GM08714 (cell line): ENCODE measurements around the gene OSTC.

ENCODE experiments used
- H3K4me3 ChIP-seq: fragments of 200-500 bp; sonication (Bioruptor generic); 2 replicates; pipeline ENCODE4 v1.5.1; 2014; ENCODE audit warnings: mild to moderate bottlenecking, low read length, inconsistent platforms
- ZNF274 ChIP-seq: IDR thresholded peaks from 2 replicates; pipeline ENCODE4 v1.6.1; 2012; ENCODE audit warnings: mild to moderate bottlenecking, low read depth, low read length

OSTC gene

DNA sequence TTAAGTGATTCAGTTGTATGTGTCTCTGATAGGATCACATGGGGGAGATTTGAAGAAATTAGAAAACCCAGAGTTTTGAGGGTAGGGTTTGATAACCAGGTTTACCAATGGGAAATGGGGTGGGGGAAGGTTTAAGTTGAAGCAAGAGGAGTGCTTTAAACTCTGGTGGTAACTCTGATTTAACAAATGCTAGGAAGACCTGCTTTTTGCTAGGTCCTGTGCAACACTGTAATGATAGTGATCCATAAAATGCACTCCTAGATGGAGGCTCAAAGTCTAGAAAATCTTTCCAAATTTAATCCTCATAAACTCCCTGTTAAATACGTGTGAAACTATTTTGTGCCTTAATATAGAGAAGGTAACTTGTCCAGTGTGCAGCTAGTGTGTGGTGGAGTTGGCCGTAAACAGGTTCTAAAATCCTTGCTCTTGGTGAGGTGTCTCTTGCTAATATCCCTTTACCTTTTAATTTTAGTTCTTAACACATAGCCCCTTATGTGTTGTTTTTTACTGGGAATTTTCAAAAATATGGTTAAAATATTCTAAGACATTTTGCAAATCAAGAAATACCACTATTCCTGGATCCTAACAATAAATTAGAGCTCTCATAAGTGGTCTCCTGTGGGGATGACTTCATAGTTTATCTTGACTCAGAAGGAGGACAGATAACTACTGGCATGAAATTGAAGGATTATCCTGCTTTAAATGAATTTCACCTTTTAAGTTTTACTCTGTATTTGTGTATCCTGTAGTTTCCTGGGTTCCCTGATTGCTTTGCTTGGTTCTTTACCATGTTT is 25.9 kb upstream of the OSTC start:
- TF ChIP-seq ZNF274, result no peak

DNA sequence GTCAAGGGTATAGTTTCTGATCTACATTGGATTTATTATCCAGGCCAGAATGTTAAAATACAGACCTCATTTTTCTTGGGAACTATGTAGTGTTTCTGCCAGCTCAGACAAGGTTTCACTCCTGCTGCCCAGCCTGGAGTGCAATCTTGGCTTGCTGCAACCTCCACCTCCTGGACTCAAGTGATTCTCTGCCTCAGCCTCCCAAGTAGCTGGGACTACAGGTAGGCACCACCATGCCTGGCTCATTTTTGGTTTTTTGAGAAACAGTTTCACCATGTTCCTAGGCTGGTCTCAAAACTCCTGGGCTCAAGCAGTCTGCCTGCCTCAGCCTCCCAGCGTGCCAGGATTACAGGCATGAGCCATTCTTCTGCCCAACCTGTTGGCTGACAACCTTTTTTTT is 24.3 kb upstream of the OSTC start:
- TF ChIP-seq ZNF274, result no peak
- no peak overlapping the region for H3K4me3 ChIP-seq

More for the DNA sequence above, 25.9 kb upstream of the OSTC start:
- H3K4me3 ChIP-seq, result no peak overlapping the region

DNA sequence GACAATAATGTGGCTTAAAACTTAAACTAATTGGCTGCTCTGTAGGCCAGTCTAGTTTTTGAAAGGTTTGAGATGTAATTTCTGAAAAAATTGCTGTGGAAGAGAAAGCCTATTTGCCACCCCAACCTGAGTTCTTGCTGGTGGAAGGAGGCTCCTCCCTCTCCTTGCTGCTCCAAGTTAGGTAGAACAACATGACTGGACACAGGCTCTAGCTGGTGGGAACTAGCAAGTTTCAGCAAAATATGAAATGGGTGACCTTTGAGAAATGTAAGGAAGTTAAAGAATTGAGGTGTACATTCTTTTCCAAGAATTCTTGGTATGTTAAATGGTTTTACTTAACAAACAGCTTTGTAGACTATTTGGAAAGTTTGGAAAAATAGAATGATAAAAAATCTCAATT is 22.0 kb upstream of the OSTC start:
- no peak for TF ChIP-seq ZNF274
- no peak overlapping the region for H3K4me3 ChIP-seq

DNA sequence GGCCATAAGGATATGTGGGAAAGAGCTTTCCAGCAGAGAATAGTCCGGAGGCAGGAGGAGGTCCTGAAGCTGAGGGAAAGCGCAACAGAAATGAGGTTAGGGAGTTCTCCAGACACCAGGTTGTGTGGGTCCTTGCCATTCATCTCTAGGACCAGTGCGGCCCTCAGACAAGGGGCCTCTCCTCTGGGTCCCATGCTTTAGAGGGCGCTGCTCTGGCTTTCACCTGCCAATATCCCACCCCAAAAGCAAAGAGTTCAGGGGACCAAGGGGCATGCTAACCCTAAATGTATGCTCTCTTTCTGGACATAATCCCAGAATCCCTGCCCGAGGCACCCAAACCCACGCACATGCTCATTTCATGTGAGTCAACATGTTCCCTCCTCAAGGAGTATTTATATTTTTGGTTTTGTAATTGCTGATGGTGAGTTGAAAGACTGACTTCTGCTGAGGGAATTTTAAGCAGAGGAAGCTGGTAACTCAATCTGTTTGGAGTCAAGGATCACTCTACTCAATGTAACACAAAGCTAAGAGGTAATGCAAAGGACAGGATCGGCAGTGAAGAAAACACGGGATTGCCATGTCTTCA is 15.2 kb upstream of the OSTC start:
- TF ChIP-seq ZNF274, result no peak
- no peak overlapping the region for H3K4me3 ChIP-seq

DNA sequence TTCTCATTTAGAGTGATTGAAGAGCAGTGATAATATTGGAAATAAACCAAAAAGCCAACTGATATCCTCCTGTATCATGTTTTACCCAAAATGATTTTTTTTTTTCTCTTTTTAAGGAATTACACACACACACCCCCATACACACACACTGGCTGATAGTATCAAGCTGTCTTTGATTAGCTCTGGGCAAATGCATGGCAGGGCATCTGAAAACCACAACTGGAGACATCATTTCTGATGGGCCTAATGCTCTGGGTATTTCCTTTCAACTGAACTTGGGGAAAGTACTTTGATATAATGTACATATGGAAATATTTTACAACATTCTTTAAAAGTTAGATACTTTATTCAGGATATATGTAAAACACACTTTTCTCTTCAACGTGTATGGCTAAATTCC is 14.2 kb upstream of the OSTC start:
- no peak overlapping the region for H3K4me3 ChIP-seq
- TF ChIP-seq ZNF274, result no peak

DNA sequence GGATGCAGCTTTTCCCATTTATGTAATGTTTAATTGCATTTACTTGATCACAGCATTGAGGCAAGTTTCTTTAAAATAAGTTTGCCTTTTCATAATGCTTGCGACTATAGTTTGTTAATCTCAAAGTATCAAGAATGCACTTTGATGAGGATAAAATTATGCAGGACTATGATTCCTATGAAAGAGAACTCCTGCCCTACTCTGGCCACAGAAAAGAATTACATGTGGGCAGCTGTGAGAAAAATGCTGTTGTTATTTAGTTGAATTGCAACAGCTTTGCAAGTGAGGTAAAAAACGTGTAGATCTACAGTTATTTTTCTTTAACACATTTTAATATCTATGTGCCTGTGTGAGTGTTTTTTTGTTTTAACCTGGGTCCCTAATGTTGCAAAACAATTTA is 12.5 kb upstream of the OSTC start:
- H3K4me3 ChIP-seq, result no peak overlapping the region
- TF ChIP-seq ZNF274, result no peak

DNA sequence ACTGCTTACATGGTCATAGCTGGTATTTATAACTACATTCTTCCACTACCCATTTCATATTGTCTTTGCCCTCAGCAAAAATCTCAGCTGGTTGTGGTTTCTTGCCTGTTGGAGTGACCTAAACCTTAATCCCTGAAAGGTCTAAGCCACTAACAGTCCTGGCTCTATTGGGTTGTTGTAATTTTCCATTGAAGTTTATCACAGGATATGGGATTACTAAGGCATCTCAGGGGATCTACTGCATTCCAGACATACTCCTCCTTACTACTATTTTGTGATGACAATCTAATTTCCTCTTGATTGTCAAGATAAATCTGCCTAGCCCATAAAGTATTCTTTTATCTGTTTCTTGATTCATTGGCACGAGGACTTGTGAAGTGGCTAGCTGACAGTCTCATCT is 6.2 kb upstream of the OSTC start:
- no peak overlapping the region for H3K4me3 ChIP-seq
- no peak for TF ChIP-seq ZNF274

DNA sequence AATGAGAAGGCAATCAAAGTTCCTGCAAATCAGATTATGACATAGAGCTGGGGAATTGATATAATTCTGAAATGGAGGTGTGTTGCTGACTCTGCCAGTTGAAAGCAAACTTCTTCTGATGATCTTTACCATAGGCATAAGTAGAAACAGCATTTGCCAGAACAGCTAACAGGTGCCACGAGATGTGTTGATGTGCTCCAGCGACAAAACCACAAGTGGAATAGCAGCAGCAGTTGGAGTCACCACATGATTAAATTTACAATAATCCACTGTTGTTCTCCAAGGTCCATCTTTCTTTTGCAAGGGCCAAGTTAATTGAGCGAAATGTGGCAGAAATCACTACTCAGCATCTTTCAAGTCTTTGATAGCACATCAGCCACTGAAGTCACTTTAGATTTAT is 3.7 kb upstream of the OSTC start:
- no peak overlapping the region for H3K4me3 ChIP-seq
- TF ChIP-seq ZNF274, result no peak

DNA sequence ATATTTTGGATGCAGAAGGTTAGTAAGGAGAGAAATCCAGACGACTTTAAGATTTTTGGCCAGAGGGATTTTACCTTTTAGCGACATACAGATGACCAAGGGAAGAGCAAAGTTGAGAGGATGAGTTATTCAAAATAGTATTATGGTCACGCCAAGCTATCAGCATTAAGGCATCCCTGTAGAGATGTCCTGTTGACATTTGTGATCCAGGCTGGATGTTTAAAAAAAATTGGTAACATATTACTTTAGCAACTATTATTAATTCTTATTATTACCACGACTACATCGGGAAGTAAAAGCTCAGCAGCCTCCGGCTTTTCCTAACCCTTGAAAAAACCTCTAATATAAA is 562 bp upstream of the OSTC start:
- no peak for TF ChIP-seq ZNF274
- H3K4me3 ChIP-seq, result peak overlapping the region; percentile 66

DNA sequence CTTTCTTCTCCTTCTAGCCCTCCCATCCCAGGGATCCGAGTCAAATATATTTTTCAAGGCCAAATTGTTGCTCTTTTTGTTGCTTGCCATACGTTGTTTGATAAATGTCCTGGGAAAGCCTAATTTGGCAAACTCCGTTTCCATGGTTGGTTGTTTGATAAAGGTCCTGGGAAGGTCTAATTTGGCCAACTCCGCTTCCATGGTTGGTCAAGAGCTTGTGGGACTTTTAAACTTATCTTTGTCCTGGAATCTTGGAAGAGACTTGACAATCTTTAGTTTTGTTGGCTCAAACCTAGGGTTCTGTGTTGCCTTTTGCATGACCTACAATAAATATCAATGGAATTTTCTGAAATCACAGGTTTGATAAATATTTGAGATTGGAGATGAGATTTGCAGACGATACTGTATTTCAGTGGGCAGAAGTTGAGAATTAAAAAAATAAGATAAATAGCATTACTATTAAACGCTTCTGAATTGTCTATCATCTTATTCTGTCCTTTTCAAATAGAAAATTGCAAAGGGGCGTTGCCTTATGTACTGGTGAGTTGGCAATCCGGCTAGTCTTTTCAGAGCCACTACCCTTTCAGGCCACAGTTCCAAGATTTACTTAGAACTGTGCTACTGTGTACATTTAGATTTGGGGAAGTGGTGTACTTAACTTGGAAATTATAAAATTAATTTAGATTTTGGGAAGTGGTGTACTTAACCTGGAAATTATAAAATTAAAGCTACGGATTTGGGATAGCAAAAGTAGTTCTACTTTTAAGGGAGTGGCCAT is 804 bp downstream of the OSTC start:
- no peak for TF ChIP-seq ZNF274

DNA sequence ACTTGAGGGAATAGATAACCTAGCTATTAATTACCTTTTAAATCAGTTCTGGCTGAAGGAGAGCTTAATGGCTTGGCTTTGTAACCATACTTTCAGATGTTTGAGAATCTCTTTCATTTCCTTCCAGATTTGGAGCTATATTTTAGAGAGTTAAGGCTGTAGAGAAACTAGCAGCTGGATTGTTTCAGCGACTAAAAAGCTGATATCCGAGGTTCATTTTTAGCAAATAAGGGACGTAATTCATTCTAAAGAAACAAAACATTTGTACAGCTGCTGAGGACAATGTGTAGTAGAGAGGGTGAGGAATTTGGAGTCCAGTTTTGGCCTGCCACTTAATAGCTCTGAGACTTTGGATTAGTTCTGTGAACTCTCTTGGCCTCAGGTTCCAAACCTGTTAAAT is 12.2 kb downstream of the OSTC start:
- TF ChIP-seq ZNF274, result no peak
- H3K4me3 ChIP-seq, result no peak overlapping the region

More for the DNA sequence above, 804 bp downstream of the OSTC start:
- H3K4me3 ChIP-seq, result peak overlapping the region; percentile 99

DNA sequence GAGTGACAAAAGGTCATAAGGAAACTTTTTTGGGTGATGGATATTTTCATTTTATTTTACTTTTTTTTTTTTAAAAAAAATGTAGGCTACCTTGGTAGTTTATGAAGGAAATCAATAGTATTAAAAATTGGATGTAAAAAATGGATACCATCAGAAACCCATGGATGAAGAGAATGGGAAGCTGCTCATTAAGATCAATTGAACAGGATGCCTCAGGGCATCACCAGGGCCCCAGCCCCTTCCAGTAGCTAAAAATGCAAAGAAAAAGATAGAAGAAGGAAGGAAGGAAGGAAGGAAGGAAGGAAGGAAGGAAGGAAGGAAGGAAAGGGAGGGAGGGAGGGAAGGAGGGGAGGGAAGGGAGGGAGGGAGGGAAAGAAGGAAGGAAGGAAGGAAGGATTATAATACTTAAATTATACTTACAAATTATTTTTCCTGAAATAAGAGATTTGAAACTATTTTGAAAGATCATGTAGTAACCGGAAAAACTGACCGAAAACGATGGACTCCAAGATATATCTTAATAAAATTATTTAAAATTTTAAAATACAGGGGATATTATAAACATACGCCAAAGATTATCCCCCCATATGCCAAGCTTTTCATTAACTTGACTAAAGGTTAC is 24.1 kb downstream of the OSTC start:
- no peak for TF ChIP-seq ZNF274
- no peak overlapping the region for H3K4me3 ChIP-seq

DNA sequence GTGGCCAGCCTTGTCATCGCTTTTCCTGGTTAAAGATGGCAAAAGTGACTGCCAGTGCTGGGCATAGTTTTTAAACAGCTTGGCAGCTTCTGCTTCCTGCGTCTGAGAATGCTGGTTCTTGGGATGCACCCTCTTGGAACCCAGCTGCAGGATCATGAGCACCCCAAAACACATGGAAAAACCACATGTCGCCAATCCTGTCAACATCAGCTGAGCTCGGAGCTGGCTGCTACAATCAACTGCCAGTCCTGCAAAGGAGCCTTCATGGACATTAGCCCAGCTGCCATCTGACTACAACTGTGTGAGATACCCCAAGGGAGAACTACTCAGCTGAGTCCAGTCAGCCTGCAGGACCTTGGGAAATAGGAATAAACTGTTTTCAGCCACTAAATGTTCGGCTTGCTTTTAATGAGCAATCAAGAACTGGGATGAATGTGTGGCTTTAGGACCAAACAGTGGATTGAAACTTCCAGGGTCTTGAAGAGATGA is 31.0 kb downstream of the OSTC start:
- TF ChIP-seq ZNF274, result no peak
- H3K4me3 ChIP-seq, result no peak overlapping the region

DNA sequence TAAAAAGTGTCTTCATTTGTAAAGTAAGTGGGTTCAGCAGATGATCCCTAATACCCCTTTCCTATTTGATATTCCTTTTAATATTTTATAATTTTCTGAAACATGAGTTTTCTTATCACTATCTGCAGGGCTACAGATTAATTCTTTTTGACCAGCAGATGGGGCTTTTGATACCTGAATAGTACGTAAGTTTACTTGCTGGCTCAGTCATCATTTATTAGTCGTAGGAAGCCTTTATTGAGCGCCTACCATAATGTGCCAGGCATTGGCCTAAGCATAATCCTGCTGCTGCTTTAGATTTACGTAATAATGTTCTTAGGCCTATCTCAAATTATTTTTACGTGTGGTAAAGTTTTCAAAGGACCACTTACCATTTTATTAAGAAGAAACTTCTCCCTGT is 33.1 kb downstream of the OSTC start:
- H3K4me3 ChIP-seq, result no peak overlapping the region
- TF ChIP-seq ZNF274, result no peak

DNA sequence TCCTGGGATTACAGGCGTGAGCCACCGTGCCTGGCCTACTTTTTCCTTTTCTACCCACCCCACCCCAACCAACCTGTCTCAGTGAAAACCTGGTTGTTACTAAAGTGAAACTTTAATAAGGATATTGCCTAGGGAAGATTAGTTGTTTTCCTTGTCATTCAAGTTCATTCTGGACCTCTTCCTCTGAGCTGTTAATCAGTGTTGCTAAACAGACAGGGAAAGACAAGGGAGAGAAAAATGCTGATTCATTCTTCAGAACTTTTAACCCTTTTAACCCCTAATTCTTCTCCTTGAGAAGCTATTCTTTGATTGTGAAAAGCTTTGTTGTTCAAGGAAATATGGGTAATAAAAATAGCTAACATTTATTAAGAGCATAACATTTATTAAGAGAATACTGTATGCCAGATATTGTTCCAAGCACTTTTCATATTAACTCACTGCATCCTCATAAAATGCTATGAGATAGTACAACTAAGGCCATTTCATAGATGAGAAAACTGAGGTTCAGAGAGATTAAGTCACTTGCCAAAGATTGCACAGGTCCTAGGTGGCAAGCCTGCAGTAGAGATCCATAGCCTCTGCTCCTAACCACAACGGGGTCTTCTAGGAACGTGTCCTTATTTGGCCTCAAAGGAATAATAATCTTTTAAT is 34.8 kb downstream of the OSTC start:
- no peak for TF ChIP-seq ZNF274
- H3K4me3 ChIP-seq, result no peak overlapping the region
